ENCODE measurements around the gene OBP2A. TPM values are rescaled to one million over a fixed set of nuclear protein-coding genes. Genes with fewer than 3 reads are reported as not detected.

The OBP2A gene
- total RNA-seq, 1 experiment from 2014 or later = not detected

DNA sequence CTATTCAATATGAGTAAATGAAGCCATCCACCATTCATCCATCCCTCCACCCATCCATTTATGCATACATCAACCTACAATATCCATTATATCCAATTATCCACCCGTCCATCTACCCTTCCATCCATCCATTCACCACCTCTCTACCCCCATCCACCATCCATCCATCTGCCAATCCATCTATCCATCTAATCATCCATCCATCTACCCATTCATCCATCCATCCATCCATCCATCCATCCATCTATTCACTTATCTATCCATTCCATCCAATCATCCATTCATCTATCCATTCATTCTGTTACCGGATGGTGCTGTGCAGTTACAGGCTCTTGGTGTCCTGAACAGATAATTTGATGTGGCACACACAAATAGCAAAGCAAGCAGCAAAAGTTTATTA is 26.3 kb downstream of the OBP2A start:
- RAD21 ChIA-PET (ENCODE audit: low non-redundant PET in 1 of 2, low total read pairs in 2 of 2, uncharacterized antibody in 2 of 2, unreplicated experiment in 2 of 2) = no interaction called here
- H4K20me1 ChIP-seq (ENCODE audit: insufficient read depth) = no peaks in the 10 kb centered on the region
- peaks cover 35% of the 10 kb centered on the region for H3K27me3 ChIP-seq (ENCODE audit: insufficient read depth, low read length)
- no peaks in the 10 kb centered on the region for H3K36me3 ChIP-seq (ENCODE audit: control insufficient read depth in 1 of 2, insufficient read depth in 2 of 2, low read length in 2 of 2)
- H3K9ac ChIP-seq (ENCODE audit: low read length) = no peak overlapping the region
- no peak overlapping the region for H3K4me2 ChIP-seq (ENCODE audit: low read length)
- no peak overlapping the region for H3K27ac ChIP-seq (ENCODE audit: low read depth, low read length)
- H3K79me2 ChIP-seq (ENCODE audit: insufficient read depth, low read length) = no peaks in the 10 kb centered on the region
- DNase-seq (ENCODE audit: low read depth, low spot score) = no peak
- no peak for ATAC-seq
- no peaks in the 10 kb centered on the region for H3K4me1 ChIP-seq (ENCODE audit: control insufficient read depth in 1 of 2, insufficient read depth in 2 of 2, low read length in 2 of 2)
- H2AFZ ChIP-seq (ENCODE audit: low read depth, low read length, poor library complexity, severe bottlenecking) = no peak overlapping the region
- H3K9me3 ChIP-seq (ENCODE audit: control insufficient read depth in 1 of 2, insufficient read depth in 1 of 2, low read depth in 1 of 2, low read length in 2 of 2) = peaks cover 7% of the 10 kb centered on the region in 2 experiments; a peak in 2 of 4 replicates
- no peaks in the 10 kb centered on the region for H3K9me2 ChIP-seq (ENCODE audit: insufficient read depth)
- TF ChIP-seq ATF3 (IDR thresholded peaks at IDR 0.05) = no peak
- TF ChIP-seq CBX3 (IDR thresholded peaks at IDR 0.05; ENCODE audit: low read depth) = no peak
- TF ChIP-seq SIN3A (IDR thresholded peaks at IDR 0.05; ENCODE audit: low read depth) = no peak
- TF ChIP-seq YY1 (IDR thresholded peaks at IDR 0.05; ENCODE audit: extremely low read depth, insufficient replicate concordance, low read depth, low read length) = no peak
- no peak for TF ChIP-seq ELF1 (IDR thresholded peaks at IDR 0.05; ENCODE audit: borderline replicate concordance, low read depth)
- no peak for TF ChIP-seq POLR2A (IDR thresholded peaks at IDR 0.05; ENCODE audit: borderline replicate concordance, extremely low read depth, insufficient read depth, insufficient read length)
- no peak for TF ChIP-seq RAD21 (IDR thresholded peaks at IDR 0.05; ENCODE audit: low read depth)
- no peak for TF ChIP-seq EZH2 (IDR thresholded peaks at IDR 0.05)
- no peak for TF ChIP-seq EGR1 (IDR thresholded peaks at IDR 0.05; ENCODE audit: low read depth)
- TF ChIP-seq FOSL1 (IDR thresholded peaks at IDR 0.05; ENCODE audit: low read depth) = no peak
- no peak for TF ChIP-seq POLR2AphosphoS5 (IDR thresholded peaks at IDR 0.05; ENCODE audit: low read depth, low read length)
- TF ChIP-seq CEBPB (IDR thresholded peaks at IDR 0.05; ENCODE audit: low read depth) = no peak
- no peak for TF ChIP-seq ZFX (IDR thresholded peaks at IDR 0.05)
- no peak for TF ChIP-seq ZBTB33 (IDR thresholded peaks at IDR 0.05; ENCODE audit: extremely low read depth, insufficient replicate concordance, low read length)
- no peak for TF ChIP-seq SP1 (IDR thresholded peaks at IDR 0.05; ENCODE audit: low read depth)
- no peak for TF ChIP-seq JUND (IDR thresholded peaks at IDR 0.05)
- TF ChIP-seq TCF7L2 (IDR thresholded peaks at IDR 0.05; ENCODE audit: borderline replicate concordance, extremely low read depth, insufficient read depth, insufficient read length) = no peak
- TF ChIP-seq MAX (IDR thresholded peaks at IDR 0.05) = no peak
- TF ChIP-seq, protein P1, sequence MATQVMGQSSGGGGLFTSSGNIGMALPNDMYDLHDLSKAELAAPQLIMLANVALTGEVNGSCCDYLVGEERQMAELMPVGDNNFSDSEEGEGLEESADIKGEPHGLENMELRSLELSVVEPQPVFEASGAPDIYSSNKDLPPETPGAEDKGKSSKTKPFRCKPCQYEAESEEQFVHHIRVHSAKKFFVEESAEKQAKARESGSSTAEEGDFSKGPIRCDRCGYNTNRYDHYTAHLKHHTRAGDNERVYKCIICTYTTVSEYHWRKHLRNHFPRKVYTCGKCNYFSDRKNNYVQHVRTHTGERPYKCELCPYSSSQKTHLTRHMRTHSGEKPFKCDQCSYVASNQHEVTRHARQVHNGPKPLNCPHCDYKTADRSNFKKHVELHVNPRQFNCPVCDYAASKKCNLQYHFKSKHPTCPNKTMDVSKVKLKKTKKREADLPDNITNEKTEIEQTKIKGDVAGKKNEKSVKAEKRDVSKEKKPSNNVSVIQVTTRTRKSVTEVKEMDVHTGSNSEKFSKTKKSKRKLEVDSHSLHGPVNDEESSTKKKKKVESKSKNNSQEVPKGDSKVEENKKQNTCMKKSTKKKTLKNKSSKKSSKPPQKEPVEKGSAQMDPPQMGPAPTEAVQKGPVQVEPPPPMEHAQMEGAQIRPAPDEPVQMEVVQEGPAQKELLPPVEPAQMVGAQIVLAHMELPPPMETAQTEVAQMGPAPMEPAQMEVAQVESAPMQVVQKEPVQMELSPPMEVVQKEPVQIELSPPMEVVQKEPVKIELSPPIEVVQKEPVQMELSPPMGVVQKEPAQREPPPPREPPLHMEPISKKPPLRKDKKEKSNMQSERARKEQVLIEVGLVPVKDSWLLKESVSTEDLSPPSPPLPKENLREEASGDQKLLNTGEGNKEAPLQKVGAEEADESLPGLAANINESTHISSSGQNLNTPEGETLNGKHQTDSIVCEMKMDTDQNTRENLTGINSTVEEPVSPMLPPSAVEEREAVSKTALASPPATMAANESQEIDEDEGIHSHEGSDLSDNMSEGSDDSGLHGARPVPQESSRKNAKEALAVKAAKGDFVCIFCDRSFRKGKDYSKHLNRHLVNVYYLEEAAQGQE (IDR thresholded peaks at IDR 0.05; ENCODE audit: low read depth) = no peak
- POLR2A ChIA-PET = no interaction called here
- CTCF ChIA-PET = no interaction called here
- BruUV-seq (replicated peaks) = no TSS peak
- H3K4me3 ChIP-seq (replicated peaks in 1 of 2; ENCODE audit: low read depth in 1 of 2, low read length in 2 of 2) = no peak overlapping the region
- intact Hi-C loops (cut with micrococcal nuclease) = no loop called here
